ENCODE results near the gene SLC12A7.

The SLC12A7 gene

DNA sequence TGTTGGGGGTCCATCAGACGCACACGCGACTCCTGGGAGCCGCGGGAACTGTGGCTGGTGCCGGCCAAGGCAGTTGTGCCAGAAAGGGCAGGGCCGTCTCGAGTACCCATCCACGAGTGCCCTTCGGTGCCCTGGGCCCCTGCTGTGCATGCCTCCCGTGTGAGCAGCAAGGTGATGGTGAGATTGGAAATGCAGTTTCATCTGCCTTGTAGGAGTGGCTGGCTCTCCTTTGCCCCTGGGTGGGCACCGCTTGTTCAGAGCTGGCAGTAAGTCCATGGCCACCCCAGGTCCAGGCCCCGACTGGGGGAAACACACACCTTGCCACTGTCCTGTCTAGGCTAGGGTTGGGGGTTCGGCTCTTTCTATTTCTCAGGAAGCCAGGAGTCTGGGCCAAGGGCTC is 97.5 kb downstream of the SLC12A7 start:
- no peak for DNase-seq

DNA sequence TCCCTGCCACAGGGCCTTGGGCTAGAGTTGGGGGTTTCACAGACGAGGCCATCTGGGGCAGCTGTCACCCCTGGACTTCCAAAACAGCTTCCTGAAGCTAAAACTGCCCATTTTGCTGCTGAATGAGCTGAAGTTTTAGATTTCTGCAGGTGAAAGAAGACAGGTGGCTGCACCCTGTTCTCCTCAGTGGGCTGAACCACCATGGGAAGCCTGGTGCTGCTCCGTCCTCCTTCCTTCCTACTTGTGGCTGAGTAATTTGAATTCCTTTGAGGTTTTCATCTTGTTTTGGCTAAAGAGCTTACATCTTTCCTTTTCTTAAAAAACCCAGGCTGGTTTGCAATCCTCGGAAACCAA is 97.9 kb downstream of the SLC12A7 start:
- DNase-seq, result no peak

DNA sequence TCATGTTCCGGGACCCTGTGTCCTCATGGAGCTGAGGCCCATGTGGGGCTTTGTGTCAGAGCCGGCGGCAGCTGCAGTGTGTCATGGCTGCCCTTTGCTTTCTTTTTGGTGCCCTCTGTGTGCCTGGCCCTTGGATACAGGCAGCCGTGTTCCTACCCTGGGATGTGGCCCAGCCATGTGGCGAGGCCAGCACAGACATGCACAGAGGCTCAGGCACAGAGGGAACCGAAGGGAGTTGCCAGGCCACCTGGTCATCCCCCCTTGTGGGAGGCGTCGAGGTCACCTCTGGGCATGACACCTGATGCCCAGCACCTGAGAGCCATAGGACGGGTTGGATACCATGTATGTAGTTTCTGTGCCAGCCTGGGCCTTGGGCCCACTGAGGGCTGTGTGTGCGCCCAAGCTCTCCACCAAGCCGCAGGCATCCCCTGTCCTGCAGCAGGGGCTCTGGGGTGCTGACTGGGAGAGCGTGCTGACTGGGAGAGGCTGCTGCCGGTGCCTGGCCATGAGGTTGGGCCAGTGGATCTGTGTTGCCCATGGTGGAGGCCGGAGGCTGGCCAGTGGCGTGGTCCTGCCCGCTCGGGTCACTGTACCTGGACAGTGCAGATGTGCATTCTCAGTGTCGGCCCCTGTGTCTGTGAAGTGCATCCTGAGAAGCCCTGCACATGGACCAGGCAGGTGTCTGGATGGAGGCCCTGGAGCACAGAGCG is 98.5 kb downstream of the SLC12A7 start:
- no peak for DNase-seq

DNA sequence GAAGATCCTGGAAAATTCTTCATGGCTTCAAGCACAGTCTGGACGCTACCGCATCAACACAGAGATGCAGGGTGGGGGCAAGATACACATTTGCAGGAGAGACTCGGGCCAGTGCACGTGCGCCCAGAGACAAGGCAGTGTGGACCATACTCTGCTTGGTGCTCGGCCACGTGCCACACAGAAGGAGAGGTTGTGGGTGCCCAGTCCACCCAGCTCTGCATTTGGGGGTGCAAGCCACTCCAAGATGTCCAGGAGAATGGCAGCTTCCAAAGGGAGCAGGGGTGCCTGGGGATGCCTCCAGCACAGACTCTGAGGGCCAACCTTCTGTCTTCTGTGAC is 99.0 kb downstream of the SLC12A7 start:
- DNase-seq, result no peak

DNA sequence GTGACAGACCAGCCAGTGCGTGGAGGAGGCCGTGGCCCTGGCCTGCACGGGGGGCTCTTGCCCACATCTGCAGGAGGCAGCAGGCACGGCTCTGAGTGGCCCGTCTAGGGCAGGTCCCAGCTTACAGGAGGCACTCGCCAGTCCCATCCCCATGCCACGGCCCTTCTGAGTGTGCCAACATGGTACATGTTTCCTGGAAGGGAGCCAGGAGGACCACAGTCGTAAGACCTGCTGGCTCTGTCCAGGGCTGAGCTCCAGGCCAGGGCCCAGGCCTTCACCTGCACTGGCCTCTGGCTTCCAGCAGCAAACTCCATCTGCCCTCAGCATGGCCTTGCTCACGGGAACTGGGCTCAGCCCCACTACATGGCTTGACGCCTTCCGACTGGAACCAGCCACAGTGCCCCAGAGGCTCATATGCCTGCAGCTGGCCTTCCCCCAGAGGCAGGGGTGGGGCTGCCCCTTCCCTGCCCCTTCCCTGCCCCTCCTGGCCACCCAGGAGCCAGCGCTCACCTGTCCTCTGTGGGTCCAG is 99.5 kb downstream of the SLC12A7 start:
- DNase-seq, result no peak

DNA sequence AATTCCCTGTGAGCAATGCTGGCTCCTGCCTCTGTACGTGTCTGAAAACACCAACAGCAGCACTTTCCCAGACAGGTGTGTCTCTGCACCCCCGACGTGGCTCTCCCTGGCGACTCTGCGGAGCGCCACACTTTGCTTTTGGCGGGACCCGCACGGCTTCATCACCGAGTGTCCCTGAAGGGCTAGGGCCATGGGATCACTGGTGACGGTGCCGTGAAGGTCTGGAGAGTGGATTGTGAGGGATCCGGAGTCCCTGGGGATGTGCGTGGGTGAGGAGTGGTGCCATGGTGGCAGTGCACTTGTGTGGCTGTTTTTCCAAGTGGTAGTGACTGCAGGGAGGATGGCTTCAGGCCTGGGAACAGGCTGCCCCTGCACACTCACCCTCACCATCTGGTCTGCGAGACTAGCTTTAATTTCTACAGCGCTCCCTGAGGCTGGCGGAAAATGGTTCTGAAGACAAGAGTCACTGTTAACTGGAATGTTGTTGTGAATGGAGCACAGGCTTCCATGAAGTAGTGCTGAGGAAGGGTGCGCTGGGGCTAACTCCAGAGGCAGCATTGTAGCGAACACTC is 100.0 kb downstream of the SLC12A7 start:
- DNase-seq, result no peak

DNA sequence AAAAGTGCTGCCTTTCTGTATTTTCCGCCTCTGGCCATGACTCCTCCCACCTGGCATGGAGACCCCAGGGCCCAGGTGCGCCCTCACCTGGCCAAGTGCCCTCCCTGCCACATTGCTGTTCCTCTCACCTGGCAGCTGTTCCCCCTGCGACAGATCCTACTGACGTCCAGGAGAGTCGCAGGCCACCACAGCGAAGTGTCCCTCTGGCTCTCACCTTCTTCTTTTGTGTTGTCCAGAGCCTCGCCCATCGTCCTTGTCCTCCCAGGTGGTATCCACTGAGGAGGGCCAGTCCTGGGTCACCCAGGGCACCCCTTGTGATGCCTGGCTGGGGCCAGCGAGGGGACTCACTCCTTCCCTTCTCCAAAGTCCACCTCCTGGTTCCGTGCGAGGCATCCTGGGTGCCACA is 100.6 kb downstream of the SLC12A7 start:
- no peak for DNase-seq

DNA sequence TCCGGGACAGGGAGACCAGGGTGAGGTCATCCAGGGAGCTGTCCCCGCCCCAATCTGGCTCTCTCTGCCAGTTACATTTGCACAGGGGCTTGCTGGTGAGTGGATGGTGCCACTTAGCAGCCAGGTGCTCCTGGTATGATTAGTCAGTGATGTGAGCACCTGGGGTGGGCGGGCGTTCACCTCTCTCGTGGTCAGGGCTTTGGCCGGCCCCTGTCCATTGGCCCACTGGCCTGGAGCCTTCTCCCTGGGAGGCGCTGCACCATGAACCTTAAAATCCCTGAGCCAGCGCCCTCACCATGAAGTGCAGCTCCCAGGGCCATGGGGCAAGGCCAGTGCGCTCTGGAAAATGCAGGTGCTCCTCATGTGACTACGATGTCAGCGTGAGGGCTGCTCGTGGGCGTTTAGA is 101.2 kb downstream of the SLC12A7 start:
- no peak for DNase-seq

DNA sequence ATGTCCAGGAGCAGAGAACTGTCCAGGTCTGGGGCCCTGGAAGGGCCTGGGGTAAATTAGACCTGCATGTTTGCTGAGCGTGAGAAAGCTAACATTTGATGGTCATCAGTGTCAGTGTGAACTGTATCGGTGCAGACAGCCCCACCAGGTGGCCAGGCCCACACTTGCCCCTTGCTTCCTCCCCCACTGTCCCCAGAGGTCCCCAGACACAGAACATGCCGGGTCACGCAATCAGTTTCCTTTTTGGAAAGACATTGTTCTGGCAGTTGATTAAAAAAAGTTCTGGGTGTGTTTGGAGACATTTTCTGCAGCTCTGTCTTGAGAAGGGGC is 101.7 kb downstream of the SLC12A7 start:
- no peak for DNase-seq

DNA sequence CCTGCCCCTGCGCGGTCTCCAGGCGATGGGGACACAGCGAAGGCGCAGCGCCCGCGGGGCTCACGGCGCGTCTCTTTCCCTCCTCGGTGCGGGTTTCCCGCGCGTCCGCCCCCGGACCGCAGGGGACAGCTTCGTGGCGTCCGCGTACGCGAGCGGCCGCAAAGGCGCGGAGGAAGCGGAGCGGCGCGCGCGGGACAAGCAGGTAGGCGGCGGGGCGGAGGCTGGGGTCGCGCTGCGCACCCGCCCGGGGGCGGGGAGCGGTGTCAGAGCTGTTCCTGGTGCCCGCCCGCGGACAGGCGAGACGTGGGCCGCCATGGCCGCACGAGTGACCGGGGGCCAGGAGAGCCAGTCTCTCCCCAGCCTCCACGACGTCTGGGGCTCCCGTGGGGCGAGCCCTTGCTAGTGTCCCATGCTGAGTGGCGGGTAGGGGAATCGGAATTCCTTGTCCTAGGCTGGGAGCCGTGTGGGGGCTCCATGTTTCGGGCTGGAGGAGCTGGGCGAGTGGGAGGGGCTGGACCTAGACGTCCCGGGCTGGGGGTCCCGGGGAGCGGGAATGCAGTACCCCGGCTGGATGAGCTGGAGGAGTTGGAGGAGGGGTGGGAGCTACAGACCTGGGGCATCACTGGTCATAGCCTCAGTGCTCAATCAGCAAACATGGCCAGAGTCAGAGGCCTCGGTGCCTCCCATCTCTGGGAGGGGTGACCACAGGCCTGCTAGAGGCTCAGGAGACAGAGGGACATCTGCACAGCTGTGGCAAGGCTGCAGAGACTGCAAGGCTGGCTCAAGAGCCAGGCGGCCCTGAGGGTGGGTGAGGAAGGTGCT is 102.3 kb downstream of the SLC12A7 start:
- DNase-seq, result no peak

DNA sequence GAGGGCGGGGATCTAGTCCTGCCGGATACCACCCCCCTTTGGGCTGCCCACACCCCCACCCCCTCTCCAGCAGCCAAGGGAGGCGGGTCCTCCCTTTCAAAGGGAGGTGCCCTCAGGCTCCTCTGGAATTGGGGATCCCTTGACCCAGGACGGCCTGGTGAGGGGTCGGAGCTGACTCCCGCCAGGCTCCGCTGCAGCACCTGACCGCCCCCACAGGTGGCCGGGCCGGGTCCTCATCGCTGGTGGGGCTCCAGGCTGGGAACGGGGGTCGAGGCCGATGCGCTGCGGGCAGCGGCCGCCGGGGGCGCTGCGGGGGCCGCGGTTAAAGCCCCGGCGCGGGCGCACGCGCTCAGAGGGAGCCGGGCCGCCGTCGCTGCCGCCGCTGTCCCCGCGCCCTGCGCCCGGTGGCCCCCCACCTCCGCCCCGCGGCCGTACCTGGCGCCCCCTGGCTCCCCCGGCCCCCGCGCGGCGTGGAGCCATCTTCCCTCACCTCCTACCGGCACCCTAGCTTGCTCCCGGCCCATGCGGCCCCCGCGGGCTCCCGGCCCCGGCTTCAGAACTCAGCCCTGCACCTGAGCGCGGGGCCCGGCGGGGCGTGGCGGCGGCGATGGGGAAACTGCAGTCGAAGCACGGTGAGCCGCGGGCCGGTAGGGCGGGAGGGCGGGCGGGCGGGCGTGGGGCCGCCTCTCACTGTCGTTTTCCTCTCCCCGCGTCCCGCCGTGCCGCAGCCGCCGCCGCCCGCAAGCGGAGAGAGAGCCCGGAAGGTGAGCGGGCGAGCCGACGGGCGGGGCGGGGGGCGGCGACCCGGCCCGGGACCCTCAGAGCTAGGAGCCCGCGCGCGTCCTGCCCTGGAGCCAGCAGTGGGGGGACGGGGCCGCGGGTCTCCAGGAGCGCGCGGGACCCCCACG is 103.2 kb downstream of the SLC12A7 start, which contains the start of gene NKD2:
TSS of gene NKD2 (plus strand) at position 352 of the 908 bp plus-strand sequence. CDS start at position 608, 256 bp downstream.
- DNase-seq, result no peak

DNA sequence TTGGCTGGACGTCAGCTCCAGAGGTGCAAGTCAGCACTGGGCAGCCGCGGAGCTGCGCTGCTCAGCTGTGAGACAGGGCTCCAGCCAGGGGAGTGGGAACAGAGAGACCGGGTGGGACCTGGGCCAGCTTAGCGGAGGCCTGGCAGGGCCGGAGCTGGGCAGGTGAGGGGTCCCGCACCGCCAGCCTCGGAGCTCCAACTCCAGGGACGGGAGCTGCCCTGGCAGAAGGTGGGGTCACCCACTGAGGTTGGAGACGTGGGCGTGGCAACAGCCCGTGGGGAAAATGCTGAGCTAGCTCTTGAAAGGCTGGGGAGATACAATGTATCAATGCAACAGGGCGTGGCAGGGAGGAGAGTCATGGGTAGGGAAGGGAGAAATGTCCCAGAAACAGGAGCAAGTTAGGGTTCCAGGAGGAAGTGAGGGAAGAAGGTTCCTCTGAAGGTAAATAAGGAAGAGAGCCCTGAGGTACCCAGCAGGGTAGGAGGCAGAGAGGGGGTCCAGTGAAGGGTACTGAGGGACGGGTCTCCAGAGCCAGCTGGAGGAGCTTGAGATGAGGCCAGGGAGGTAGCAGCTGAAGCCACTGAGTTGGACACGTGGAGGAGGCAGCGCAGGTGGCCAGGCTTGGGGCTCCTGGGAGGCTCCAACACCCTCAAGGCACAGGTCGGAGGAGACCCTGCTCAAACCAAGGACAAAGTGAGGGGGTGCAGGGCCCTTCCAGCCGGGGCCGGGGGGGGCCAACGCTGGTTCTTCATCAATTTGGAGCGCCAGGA is 104.0 kb downstream of the SLC12A7 start:
- DNase-seq, result no peak

DNA sequence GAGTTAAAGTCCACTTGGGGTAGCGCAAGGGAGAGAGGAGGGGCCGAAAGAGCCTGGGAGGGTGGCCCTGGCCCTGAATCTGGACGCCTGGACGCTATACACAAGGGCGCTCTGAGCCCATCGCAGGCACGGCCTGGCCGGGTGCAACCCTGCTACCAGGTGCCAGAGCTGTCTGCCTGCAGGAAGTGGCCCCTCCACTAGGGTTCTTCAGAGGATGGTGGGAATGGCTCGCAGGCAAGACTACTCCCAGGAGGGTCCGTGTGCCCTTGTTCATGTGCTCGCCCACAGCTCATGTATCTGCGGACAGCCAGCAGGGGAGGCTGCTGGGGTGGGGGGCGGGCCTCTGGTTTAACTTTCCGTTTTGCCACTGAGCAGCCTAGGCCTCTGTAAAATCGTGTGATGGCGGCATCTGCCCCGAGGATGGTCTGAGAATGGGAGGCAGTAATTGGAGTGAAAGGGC is 104.6 kb downstream of the SLC12A7 start:
- DNase-seq, result no peak

DNA sequence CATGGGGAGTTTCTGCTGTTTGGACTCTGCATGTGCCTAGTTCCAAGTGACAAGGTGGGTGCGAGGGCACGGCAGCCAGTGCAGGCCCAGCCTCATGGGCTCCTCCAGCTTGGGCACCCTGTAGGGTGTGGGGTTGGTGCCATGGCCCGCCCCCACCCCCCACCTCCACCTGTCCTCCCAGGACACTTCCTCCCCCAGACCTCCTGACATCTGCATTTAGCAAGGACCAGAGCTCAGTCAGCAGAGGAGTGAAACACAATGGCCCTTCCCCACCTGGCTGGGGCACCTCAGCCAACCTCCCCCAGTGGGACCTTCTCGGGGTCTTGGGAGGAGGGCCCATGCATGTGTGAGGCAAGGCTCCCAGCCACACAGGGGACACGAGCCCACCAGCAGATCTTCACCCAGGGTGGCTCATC is 105.2 kb downstream of the SLC12A7 start:
- DNase-seq, result no peak

DNA sequence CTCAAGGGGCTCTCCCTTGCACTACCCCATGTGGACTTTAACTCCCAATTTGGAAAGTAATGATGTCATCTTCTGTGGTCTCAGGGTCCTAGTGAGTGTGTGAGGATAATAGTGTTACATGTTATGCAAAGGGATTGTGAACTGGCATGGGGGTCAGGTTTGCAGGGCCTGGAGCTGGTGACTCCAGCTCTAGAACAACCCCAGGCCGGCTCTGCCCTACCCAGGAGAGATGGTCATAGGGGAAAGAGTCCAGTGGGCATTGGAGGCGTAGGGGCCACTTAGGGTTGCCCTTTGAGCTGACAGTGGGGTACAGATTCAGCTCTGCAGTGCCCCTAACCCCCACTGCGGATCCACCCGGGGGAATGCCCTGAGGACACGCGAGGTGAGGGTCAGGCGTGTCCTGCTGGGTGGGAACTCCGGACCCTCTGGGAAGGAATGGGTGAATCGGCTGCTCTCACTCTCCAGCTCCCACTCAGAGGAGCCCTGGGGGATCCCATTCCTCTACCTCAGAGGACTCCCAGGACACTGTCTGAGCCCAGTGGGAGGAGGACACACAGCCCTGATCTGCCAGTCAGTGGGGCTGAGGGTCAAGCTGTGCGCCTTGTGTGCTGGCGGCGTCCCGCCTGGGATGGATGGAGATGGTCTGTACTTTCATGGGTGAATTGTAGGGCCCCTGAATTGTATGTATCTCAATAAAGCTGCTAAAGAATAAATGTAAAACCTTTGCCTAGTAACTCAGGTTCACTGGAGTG is 105.8 kb downstream of the SLC12A7 start:
- no peak for DNase-seq

DNA sequence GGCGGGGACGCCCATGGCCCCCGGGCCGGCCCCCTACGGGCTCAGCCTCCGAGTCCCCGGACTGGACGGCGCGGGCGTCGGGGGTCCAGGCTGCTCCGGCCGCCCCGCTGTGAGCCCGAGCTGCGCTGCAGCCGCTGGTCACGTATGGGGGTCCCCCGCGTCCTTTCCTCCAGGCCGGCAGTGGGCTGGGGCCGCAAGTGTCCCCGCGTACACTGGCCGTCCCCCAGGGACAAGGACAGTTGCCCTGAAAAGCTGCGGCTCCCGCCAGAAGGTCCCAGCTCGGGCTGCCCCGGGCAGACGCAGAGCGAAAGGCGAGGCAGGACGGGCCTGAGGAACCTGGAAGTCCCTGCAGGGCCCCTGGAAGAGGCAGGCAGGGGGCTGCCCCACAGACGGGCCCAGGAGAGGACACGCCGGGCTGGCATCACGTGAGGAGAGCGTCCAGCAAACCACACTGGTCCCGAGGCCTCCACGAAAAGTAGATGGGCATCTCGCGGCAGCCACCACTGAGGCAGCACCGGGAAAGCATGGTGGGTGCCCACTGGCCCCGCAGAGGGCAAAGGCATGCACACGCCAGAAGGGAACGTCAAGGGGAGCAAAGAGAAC is 106.5 kb downstream of the SLC12A7 start:
- DNase-seq, result no peak

DNA sequence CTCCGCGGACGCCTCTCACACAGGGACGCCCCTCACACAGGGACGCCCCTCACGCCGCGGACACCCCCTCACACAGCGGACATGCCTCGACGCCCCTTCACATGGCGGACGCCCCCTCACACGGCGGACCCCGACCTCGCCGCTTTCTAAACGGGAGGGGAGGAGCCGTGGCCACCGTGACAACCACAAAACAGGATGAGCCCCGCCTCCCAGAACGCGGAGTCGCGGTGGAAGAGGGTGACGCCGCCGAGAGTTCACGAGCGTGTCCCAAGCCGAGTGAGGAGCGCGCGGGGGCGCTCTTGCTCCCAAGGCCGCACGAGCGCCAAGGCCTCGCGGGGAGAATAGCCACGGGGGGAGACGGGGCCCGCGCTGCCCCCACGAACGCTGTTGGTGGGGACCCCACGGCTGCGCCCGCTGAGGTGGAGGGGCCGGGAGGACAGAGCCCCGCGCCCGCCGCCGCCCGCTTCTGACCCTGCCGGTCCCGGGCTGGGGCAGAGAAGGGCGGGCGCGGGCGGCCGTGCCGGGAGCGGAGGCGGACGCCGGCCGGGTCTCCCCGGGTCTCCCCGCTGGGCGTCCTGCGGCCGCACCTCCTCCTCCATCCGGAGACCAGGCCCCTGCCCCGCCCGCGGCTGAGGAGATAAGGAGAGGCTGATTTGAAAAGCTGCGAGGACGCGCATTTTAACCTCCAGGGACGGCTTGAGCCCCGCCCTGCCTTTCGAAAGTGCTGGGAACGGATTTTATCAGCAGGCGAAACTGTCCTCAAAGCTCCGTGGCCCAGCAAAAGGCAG is 107.2 kb downstream of the SLC12A7 start:
- no peak for DNase-seq

DNA sequence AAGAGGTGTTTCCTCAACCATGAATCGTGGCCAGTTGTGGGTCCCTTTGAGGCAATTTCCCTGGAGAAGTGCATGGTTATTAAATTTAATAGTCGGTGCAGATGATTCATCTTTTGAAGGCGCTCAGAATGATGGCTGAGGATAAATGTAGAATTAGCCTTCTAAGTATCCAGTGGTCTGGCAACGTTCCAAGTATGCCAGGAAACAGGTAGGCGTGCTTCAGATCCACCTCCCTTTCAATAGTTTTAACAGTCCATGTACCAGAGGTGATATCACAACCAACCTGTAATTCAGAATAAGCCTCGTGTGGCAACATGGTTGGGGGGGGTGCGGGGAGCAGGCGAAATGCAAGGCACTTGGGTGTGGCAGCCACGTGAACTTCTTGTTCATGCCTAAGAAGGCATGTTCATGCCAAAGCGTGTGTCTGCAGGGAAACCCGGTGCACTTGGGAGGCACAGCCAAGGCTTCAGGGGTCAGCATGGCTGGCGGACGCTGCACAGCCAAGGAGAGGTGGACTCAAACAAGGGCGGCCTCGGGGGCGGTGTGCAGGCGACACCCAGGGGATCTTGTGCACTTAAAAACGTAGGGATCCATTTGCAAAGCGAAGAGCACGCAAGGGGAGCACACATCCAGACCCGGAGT is 108.4 kb downstream of the SLC12A7 start:
- DNase-seq, result no peak

DNA sequence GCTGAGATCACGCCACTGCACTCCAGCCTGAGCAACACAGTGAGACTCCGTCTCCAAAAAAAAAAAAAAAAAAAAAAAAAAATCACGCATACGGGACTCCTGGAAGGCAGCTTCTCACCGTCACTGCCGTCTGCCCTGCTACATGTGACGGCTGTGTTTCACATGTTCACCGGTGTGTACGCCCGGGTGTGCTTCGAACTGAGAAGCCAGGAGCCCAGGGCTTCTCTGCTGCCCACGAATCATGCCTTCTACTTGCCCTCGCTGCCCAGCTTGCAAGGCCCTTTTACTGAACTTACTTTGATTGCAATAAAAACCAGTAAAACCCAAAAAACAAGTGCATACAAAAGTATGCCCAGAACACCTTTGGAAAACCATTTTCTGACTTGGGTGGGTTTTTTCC is 109.0 kb downstream of the SLC12A7 start:
- no peak for DNase-seq

DNA sequence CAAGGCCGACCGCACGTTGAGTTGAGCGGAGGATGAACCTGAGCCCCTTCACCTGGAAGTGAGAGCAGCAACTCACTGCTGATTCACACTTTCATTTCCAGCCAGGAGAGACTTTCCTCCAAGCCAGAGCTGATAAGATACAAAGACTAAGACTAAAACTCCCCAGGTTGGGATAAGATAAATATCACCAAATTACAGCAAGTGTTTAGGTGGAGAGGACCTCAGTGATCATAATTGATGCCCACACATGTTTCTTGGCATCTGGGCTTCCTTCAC is 109.7 kb downstream of the SLC12A7 start:
- DNase-seq, result no peak
